ENCODE results near the gene DOLK. TPM values are rescaled to one million over a fixed set of nuclear protein-coding genes. Genes with fewer than 3 reads are reported as not detected.

DOLK gene
- polyA plus RNA-seq, 5 donors = 8.8 to 13.4 (median 10.9) TPM

DNA sequence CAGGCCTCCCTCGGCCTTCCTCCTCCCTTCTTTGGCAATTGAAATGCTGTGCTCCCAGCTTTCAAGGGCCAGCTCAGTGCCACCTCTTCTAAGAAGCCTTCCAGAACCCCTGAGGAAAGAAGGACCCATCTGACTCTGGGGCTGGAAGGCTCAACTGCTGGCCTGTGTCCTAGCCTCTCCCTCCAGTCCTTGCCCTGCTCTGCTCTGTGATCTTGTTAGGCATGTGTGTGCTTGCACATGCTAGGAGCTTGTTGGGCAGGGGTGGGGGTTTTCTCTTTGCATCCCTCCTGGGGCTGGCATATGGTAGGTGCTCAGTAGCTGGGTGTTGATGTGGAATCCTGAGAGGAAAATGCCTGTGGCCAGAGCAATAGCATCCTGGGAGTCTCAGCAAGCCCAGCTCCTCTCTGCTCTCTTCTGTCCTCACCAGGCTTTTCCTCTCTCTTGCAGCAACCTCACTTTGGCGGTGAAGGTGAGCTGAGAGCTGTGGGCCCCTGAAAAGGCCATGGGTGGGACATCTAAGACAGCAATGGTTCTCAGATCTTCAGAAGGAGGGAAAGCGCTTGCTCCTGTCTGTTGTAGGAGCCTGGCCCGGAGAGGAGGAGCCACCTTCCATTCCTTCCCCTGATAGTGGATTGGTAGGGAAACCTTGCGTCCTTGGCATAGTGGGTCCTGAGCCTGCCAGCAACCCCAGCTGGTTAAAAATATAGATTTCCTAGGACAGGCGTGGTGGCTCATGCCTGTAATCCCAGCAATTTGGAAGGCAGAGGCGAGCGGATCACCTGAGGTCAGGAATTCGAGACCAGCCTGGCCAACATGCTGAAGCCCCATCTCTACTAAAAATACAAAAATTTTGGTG, 9.9 kb downstream of the DOLK start:
- no peak for DNase-seq

DNA sequence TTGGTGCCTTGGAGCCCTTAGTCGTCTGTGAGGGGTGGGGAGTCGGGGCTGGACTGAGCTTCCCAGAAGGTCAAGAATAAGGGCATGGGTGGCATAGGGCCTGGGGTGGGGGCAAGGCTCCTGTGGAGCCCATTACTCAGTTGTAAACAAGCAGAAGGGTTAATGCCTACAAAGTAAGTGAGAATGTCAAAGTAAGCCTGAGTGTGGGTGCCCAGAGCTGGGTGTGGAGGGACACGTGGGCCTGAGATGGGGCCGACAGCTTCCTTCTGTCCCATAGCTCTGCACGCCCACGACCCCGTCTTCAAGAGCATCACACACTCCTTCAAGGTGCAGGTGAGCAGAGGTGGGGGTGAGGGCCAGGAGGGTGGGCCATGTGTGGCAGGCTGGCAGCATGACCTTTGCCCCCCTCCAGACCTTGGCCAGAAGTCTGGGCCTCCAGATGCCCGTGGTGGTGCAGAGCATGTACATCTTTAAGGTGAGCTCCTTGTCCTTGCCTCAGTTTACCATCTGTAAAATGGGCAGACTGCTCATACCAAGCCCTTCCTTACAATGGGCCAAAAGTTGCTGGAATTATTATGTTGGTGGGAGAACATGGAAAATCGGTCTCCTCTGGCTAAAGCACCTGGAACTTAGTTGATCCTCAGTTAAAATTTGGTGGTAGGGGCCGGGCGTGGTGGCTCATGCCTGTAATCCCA, 11.1 kb downstream of the DOLK start:
- DNase-seq = no peak

DNA sequence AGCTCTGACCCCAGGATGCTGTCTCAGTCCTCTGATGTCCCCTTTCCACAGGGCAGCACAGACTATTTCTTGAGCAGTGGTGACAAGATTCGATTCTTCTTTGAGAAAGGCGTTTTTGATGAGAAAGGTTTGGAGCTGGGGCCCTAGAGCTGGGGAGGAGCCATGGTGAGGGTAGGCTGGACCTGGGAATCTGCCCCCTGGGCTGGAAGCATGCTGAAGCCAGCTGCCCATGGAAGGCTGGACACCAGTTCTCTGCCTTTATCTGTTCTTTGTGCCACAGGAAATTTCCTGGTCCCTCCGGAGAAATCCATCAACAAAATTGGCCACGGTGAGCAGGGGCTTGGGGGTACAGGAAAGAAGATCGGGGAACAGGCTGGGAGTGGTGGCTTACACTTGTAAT, 13.7 kb downstream of the DOLK start:
- no peak for DNase-seq

DNA sequence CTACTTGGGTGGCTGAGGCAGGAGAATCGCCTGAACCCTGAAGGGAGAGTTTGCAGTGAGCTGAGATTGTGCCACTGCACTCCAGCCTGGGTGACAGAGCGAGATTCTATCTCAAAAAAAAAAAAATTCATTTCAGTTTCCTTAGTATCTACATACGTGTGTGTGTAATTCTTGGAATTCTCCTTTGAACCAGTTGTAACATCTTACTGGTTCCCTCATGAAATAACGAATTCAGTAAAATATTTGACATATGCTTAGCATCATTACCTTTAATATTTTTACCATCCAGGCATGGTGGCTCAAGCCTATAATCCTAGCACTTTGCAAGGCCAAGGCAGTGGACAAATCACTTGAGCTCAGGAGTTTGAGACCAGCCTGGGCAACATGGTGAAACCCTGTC, 17.8 kb downstream of the DOLK start:
- DNase-seq = no peak

DNA sequence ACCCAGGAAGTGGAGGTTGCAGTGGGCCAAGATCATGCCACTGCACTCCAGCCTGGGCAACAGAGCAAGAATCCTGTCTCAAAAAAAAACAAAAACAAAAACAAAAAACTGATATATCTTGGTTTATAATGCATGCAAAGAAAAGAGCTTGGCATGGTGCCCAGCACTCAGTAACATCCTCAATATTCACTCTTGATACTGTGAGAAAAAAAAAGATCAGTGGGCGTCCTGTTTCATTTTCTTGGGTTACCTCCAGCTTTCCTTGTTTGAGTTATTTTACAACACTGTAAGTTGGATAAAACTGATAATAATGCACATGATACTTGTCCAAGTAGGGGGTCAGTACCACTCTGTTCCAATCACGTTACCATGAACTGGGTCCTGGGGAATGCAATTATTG, 18.8 kb downstream of the DOLK start:
- DNase-seq = no peak

DNA sequence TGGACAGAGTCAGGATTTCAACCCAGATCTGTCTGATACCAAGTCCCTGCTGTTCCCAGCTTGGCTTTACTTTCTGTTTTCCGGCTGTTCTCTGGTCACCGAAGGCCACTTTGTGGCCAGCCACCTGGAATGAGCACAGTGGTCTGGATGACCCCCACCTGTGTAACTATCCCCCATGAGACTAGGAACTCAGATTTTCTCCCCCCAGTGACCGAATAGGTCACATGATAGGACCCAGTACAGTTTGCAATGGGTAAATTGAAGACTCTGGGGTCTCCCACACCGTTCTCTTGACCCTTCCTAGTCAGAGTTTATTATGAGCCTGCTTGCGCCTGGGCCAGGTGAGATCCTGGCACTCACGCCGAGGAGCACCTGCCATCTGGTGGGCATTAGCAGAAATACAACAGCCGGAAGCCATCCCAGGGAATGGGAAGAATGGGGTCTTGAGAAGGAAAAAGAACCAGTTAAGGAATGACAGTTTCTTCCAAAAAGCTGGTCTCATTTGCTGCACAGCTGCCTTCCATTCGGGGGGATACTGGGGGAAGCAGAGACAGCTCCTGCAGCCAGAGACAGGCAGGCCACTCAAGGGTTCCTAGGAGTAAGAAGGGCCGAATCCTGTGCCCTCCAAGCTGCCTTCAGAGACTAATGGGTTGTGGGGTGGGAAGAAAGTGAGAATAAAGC, 19.5 kb downstream of the DOLK start:
- no peak for DNase-seq

DNA sequence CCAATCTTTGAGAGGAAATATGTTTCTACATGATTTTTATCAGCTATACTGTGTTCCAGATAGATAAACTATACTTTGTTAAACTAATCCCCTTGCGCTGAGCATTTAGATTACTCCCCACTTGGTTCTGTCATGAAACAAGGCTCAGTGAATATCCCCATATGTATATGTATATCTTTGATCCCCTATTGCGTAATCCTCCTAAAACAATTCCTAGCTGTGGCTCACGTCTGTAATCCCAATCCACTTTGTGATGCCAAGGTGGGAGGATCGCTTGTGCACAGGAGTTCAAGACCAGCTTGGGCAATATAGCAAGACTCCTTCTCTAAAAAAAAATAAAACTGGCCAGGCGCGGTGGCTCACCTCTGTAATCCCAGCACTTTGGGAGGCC, 23.9 kb downstream of the DOLK start:
- DNase-seq = no peak

DNA sequence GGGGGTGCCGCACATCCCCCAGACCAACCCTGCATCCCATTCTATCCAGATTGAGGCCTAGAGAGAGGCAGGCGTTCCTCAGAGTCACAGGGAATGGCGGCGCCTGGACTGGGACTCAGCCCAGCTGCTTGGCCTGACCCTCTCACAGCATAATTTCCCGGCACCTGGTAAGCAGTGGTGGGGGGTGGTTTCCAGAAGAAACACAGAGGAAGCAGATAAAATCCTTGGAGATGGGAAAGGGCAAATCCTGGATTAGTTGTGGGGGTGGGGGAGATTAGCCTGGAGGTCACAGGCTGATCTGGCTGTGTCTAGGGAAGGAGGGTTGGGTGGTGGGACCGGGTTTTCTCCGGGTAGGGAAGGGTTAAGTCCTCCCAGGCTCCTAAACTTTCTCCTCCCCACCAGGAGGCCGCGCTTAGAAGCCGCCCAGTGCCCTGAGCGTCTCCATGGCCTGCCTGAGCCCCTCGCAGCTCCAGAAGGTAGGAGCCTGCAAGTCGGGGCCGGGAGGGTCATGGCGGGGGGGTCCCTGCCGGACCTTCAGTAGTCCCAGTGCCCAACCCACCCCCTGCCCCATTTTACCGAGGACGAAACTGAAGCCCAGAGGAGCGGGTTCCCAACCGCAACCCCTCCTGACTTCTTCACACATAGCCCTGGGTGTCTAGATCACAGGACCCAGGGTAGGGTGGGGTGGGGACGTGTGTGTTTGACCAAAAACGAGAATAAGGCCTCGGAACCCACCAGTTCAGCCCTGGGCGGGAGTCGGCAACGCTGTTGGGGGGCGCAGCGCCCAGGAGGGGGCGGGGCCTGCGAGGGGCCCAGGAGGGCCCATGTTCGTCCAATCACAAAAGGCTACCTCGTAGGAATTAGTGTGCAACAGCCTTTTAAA, 25.3 kb downstream of the DOLK start:
- peak; percentile 69 to 71 for DNase-seq

DNA sequence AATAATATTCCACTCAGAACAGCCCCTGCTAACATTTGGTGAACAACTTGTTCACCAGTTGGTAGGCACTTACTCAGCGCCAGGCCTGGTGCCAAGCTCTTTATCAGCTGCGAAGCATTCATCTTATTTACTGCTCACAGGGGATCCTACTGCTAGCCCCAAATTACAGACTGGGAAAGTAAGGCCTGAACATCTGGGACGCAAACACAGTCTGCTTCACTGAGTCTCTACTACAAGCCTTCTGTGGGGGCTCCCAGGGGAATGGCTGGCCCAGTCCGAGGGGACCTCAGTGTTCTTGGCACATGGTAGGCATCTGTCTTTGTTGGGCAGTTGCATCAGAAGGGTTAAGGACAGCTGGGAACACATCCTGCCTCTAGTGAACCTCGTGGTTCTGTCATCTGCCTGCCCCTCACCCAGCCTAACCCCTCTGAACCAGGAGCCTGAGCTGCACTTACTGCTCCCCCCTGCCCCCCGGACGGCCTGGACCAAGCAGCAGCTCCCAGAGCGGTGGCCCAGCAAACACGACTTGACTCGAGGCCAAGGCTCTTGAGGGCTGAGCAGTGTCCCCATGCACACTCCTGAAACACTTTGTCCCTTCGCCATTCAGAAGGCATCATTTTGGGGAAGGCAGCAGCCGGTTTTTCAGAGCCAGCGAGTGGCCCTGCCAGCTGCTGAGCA, 26.9 kb downstream of the DOLK start, which contains the start of gene PHYHD1:
Gene PHYHD1, plus strand, starts transcription at position 602 of the 678 bp plus-strand sequence. CDS start 1,342 bp downstream, outside the sequence.
- no peak for DNase-seq

DNA sequence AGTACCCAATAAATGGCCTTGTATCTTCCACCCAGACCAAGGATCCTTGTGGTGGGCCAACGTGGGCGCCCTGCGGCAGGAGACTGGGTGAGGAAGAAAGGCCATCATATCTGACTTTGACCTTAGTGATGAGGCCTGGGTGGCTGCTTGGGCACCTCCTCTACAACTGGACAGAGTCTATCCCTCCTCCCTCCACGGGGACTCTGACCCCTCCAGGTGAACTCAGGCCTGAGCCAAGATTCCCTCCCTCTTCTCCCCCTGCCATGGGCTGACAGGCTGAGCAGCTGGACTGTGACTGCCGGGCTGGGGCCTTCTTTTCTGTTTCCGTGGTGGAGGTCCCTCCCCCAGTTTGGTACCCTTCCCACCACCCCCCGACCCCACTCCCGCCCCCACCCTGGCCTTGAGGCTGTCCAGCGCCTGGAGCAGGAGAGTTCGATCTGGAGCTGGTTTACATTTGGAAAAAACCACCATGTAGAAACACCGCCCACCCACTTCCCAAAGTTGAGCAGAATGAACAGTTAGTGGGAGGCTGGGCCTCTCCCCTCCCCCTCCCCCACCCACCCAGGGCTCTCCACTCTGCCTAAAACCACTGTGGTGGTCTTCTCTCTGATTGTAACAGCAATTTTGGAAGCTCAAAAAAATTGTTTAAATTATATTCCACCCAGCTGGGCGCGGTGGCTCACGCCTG, 27.9 kb downstream of the DOLK start:
- DNase-seq = no peak

DNA sequence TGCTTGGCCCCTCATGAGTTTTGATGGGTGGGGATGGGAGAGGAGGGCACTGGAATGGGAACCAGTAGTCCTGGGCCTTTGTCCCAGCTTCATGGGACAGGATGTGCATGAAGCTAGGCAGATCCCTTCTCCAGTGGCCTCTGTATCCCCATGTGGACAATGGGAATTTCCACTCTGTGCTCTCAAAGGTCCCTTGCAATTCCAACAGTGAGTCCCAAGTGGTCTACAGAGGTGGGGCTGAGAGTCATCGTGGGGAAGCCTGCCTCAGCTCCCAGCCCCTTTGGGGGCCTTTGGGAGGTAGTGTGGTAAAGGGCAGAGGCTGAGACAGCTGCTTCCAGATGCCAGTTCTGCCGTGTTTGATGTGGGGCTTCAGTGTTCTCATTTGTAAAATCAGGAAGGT, 28.5 kb downstream of the DOLK start:
- DNase-seq = no peak

DNA sequence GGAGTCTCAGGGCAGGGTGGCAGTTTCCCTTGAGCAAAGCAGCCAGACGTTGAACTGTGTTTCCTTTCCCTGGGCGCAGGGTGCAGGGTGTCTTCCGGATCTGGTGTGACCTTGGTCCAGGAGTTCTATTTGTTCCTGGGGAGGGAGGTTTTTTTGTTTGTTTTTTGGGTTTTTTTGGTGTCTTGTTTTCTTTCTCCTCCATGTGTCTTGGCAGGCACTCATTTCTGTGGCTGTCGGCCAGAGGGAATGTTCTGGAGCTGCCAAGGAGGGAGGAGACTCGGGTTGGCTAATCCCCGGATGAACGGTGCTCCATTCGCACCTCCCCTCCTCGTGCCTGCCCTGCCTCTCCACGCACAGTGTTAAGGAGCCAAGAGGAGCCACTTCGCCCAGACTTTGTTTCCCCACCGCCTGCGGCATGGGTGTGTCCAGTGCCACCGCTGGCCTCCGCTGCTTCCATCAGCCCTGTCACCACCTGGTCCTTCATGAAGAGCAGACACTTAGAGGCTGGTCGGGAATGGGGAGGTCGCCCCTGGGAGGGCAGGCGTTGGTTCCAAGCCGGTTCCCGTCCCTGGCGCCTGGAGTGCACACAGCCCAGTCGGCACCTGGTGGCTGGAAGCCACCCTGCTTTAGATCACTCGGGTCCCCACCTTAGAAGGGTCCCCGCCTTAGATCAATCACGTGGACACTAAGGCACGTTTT, 30.1 kb downstream of the DOLK start:
- DNase-seq = peak; percentile 76 to 80

DNA sequence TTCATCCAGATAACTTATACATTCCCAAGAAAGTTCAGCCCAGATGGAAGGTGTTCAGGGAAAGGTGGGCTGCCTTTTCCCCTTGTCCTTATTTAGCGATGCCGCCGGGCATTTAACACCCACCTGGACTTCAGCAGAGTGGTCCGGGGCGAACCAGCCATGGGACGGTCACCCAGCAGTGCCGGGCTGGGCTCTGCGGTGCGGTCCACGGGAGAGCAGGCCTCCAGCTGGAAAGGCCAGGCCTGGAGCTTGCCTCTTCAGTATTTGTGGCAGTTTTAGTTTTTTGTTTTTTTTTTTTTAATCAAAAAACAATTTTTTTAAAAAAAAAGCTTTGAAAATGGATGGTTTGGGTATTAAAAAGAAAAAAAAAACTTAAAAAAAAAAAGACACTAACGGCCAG, 30.7 kb downstream of the DOLK start:
- no peak for DNase-seq

DNA sequence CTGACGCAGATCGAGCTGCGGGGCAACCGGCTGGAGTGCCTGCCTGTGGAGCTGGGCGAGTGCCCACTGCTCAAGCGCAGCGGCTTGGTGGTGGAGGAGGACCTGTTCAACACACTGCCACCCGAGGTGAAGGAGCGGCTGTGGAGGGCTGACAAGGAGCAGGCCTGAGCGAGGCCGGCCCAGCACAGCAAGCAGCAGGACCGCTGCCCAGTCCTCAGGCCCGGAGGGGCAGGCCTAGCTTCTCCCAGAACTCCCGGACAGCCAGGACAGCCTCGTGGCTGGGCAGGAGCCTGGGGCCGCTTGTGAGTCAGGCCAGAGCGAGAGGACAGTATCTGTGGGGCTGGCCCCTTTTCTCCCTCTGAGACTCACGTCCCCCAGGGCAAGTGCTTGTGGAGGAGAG, 31.2 kb downstream of the DOLK start:
- DNase-seq = no peak

DNA sequence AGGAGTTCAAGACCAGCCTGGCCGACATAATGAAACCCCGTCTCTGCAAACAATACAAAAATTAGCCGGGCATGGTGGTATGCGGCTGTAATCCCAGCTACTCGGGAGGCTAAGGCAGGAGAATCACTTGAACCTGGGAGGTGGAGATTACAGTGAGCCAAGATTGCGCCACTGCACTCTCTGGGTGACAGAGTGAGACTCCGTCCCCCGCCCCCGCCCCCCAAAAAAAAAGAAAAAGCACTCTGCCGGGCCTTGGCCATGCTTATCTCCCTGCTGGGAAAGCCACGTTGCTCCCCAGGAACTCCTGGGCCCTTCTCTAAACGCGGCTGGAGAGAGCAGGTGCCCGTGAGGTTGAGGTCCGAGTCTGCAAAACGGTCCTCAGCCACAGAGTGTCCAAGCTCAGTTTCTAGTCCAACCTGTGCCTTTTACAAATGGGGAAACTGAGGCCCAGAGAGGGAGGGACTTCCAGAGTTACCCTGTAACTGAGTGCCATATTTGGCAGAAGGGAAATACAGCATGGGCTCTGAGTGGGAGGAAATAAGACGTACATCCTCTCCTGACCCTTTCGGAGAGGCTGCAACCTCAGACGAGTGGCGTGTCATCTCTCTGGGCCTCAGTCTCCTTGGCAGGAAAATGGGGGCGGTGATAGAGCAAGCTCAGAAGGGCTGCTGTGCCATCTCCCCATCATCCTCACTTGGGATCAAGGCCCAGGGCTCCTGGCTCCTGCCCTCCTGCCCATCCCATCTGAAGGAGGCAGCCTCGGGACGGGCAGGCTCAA, 33.2 kb downstream of the DOLK start:
- DNase-seq = no peak

DNA sequence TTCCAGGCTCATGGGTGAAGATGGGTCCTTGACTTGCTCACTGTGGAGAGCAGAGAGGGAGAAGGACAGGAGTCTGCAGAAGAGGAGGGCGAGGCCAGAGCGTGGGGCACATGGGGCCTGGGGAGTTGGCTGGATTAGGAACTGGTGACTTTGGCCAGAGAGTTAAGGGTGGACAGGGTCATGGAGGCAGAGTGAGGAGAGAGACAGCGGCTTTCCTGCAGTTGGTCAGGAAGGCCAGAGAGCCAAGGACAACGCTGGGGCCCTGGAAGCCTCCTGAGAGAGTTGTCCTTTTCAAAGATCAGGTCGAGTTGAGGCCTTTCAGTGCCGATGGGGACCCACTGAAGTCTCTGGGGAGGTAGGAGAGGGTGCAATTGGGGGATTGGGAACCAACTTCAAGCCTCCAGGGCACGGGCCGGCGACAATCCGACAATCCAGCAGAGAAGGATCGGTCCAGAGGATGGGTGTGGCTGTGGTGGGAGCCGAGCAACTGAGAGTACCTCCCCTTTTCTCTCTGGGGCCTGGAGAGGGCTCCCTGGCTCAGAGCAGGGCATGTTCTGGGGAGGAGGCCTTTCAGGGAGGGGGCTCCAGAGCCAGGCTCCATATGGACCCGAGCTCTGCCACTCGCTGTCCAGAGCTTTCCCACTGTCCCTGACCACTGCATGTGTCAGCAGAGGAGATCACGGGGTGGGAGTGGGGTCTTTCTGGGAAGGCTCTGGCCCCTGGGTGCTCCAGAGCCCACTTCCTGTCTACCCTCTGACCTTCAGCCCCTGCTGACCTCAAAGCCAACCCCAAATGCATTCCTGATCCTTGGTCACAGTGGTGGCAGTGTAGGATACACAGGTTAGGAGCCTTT, 34.1 kb downstream of the DOLK start:
- DNase-seq = no peak

DNA sequence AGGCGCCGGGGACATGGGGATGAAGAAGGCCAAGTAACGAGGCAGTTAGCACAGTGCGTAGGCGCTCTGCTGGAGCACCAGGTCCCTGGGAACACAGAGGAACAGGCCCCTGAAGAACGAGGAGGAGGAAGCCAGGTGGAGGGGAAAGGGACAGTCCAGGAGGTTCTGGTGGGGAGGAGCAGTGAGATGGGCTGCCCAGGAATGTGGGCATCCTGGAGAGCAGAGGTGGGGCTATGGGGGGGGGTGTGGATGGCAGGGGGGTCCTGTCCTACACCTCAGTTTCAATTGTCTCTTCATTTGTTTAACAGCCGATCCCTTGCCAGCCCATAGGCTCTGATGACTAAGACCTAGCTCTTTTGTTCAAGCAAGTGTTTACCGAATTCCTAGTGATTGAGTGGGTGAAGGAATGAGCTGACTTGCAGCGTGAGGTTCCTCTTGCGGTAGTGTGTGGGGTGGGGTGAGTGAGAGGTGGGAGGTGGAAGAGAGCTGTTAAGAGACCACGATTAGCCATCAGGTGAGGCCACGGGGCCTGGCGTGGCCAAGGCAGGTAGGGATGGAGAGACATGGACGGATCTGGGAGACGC, 35.0 kb downstream of the DOLK start:
- no peak for DNase-seq
